ENCODE results near the gene HEMK1. TPM values are rescaled to one million over a fixed set of nuclear protein-coding genes. Genes with fewer than 3 reads are reported as not detected.

The HEMK1 gene
- total RNA-seq, 1 experiment from 2014 or later: 12.5 TPM

DNA sequence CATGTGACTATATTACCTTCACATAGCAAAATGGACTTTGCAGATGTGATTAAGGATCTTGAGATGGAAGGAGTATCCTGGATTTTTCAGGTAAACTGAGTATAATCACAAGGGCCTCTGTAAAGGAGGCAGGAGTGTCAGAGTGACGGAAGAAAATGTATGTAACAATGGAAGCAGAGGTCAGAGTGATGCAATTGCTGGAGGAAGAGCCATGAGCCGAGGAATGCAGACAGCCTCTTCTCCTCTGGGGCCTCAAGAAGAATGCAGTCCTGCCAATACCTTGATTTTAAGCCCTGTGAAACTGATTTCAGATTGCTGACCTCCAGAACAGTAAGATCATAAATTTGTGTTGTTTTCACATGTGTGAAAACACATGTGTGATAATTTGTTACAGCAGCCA, 15.1 kb downstream of the HEMK1 start:
- Histone ChIP-seq H3K14ac (ENCODE audit: insufficient read depth, low read length) (no peak overlapping the region), H4K8ac (replicated peaks; ENCODE audit: insufficient read length, low read depth, low read length) (no peak overlapping the region), H3T11ph (ENCODE audit: low read length) (no peak overlapping the region), H3K4ac (ENCODE audit: low read depth, low read length) (no peak overlapping the region), H3K79me1 (ENCODE audit: insufficient read depth, low read depth, low read length, poor library complexity, severe bottlenecking) (no peaks in the 10 kb centered on the region), H2BK12ac (ENCODE audit: insufficient read length, low read depth, low read length) (no peak overlapping the region), H3K9me3 (ENCODE audit: control insufficient read depth, low read depth, low read length) (no peaks in the 10 kb centered on the region), H4K5ac (ENCODE audit: insufficient read length, low read depth, low read length) (no peak overlapping the region), H3K56ac (ENCODE audit: insufficient read length, low read depth, low read length) (no peak overlapping the region), H3K79me2 (ENCODE audit: insufficient read depth, low read length) (no peaks in the 10 kb centered on the region), H2BK20ac (ENCODE audit: low read depth, low read length, poor library complexity, severe bottlenecking) (no peak overlapping the region), H2BK120ac (ENCODE audit: low read depth, low read length, poor library complexity, severe bottlenecking) (no peak overlapping the region), H4K91ac (ENCODE audit: insufficient read length, low read depth, low read length) (no peak overlapping the region), H3K4me1 (ENCODE audit: insufficient read depth, low read length) (no peaks in the 10 kb centered on the region), H2AFZ (ENCODE audit: low read length) (no peak overlapping the region), H3K27me3 (ENCODE audit: insufficient read depth, low read length) (no peaks in the 10 kb centered on the region), H4K20me1 (ENCODE audit: control insufficient read depth, insufficient read depth, insufficient read length) (no peaks in the 10 kb centered on the region), H3K4me2 (ENCODE audit: insufficient read depth, insufficient read length, low read length) (no peak overlapping the region), H2BK5ac (ENCODE audit: insufficient read length, low read length) (no peak overlapping the region), H3K27ac (ENCODE audit: insufficient read length, low read depth, low read length) (no peak overlapping the region), H3K18ac (ENCODE audit: insufficient read length, low read depth, low read length) (no peak overlapping the region), H3K23me2 (ENCODE audit: insufficient read length, low read depth, low read length, poor library complexity, severe bottlenecking) (no peaks in the 10 kb centered on the region), H3K9ac (ENCODE audit: extremely low read depth, insufficient read length, low read length) (no peak overlapping the region), H2BK15ac (ENCODE audit: low read depth, low read length) (no peak overlapping the region), H2AK5ac (ENCODE audit: insufficient read length, low read length) (no peak overlapping the region), H3K23ac (ENCODE audit: insufficient read length, low read depth, low read length) (no peak overlapping the region)
- no CpG with 5 or more reads among the region's 2 CpGs for WGBS (ENCODE audit: extremely low coverage, insufficient read length, low lambda C conversion rate)
- DNase-seq: no peak
- Mint-ChIP-seq H3K27me3 (ENCODE audit: low read depth) (peaks cover 10% of the 10 kb centered on the region), H3K9me3 (no peaks in the 10 kb centered on the region), H3K4me1 (peaks cover 0 to 3% of the 10 kb centered on the region in 2 experiments; a peak in 2 of 4 replicates), H3K27ac (peak overlapping the region in 2 of 3 experiments; percentile 17; a peak in 3 of 7 replicates), H3K36me3 (ENCODE audit: insufficient read depth in 1 of 3, low read depth in 3 of 3) (peaks cover 0 to 7% (median 4%) of the 10 kb centered on the region in 3 experiments; a peak in 4 of 7 replicates), H3K4me3 (no peak overlapping the region; a peak in 1 of 5 replicates)
- TF ChIP-seq, protein P1, sequence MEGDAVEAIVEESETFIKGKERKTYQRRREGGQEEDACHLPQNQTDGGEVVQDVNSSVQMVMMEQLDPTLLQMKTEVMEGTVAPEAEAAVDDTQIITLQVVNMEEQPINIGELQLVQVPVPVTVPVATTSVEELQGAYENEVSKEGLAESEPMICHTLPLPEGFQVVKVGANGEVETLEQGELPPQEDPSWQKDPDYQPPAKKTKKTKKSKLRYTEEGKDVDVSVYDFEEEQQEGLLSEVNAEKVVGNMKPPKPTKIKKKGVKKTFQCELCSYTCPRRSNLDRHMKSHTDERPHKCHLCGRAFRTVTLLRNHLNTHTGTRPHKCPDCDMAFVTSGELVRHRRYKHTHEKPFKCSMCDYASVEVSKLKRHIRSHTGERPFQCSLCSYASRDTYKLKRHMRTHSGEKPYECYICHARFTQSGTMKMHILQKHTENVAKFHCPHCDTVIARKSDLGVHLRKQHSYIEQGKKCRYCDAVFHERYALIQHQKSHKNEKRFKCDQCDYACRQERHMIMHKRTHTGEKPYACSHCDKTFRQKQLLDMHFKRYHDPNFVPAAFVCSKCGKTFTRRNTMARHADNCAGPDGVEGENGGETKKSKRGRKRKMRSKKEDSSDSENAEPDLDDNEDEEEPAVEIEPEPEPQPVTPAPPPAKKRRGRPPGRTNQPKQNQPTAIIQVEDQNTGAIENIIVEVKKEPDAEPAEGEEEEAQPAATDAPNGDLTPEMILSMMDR (conservative IDR thresholded peaks at IDR 0.05): no peak

All from H9 (cell line).